Heart left ventricle (tissue), 16 donors: ENCODE results near the gene PHF3. TPM values are rescaled to one million over a fixed set of nuclear protein-coding genes. Genes with fewer than 3 reads are reported as not detected.
A peak's percentile ranks its signal among the peaks of the same experiment; 100 is the strongest.

Source experiments
- ATAC-seq, 4 donors: fragments of 200-7000 bp; cut with Tn5 transposase; one replicate each; pipeline ENCODE4 v1.9.1; 2020 to 2022; ENCODE audit warnings: moderate library complexity in 4 of 4, mild to moderate bottlenecking in 3 of 4, moderate number of reproducible peaks in 1 of 4
- DNase-seq, 5 donors: peaks; one replicate each; pipeline ENCODE4 v3.0.0-alpha.2; 2020
- H3K27ac ChIP-seq, 12 donors: fragments of 200-600 bp; sonication (generic) in 4 of 12; one replicate each; pipeline versions ENCODE4 v1.5.0 to v1.8.0; 2016 to 2022; ENCODE audit warnings: mild to moderate bottlenecking in 2 of 12
- H3K27me3 ChIP-seq, 9 donors: fragments of 200-600 bp; sonication (generic) in 2 of 9; one replicate each; pipeline versions ENCODE4 v1.5.1 to v1.8.0; 2016 to 2022; ENCODE audit warnings: mild to moderate bottlenecking in 3 of 9
- H3K36me3 ChIP-seq, 9 donors: fragments of 200-600 bp; sonication (generic) in 2 of 9; one replicate each; pipeline versions ENCODE4 v1.5.0 to v1.8.0; 2018 to 2022; ENCODE audit warnings: mild to moderate bottlenecking in 2 of 9
- H3K4me1 ChIP-seq, 12 donors: fragments of 200-600 bp; sonication (generic) in 4 of 12; one replicate each; pipeline versions ENCODE4 v1.5.0 to v1.8.0; 2016 to 2022; ENCODE audit warnings: mild to moderate bottlenecking in 3 of 12
- H3K4me3 ChIP-seq, 12 donors: fragments of 200-600 bp; sonication (generic) in 4 of 12; one replicate each; pipeline versions ENCODE4 v1.5.0 to v1.8.0; 2017 to 2022; ENCODE audit warnings: mild to moderate bottlenecking in 9 of 12, moderate library complexity in 4 of 12
- H3K9me3 ChIP-seq, 12 donors: fragments of 200-600 bp; sonication (generic) in 4 of 12; one replicate each; pipeline versions ENCODE4 v1.5.0 to v1.8.0; 2016 to 2022; ENCODE audit warnings: mild to moderate bottlenecking in 1 of 12
- POLR2A ChIP-seq, 2 donors: fragments of 450-650 bp; IDR thresholded peaks; one replicate each; pipeline ENCODE4 v1.6.1; 2017; ENCODE audit warnings: antibody characterized with exemption in 2 of 2, mild to moderate bottlenecking in 2 of 2, moderate library complexity in 2 of 2
- WGBS, 4 donors: extraction: QIAGEN DNeasy Blood & Tissue Kit in 2 of 4; methylation state at CpG; one replicate each; pipeline versions ENCODE4 v1.1.5 to v1.1.7; 2013 to 2018; 5-methylcytosine and 5-hydroxymethylcytosine counted together
- intact Hi-C, 10 donors: fragments of 100-400 bp; cut with DNase I; formaldehyde crosslinking; loops; one replicate each; pipeline versions ENCODE4 v1.11.1 to v1.14.2; 2022
- polyA plus RNA-seq, 2 donors: library from polyadenylated mRNA; stranded (reverse); fragments of 200-250 nt; gene quantifications; one replicate each; pipeline ENCODE4 v1.2.3, GENCODE V29; 2013
- total RNA-seq, 9 donors: library from RNA; depleted of rRNA in 2 of 9; stranded (reverse); fragments of >200 nt in 2 of 9; fragmentation: NEBNext Ultra II Directional in 3 of 9; extraction: Animal tissue kit (Norgen Biotek cat#: 25700) in 3 of 9; gene quantifications; one replicate each; pipeline versions ENCODE4 v1.1.0 to v1.2.4, GENCODE V29; 2016 to 2023
- TF ChIP-seq, protein P1 (sequence below), 12 donors: fragments of 200-600 bp; sonication (generic) in 4 of 12; IDR thresholded peaks; one replicate each; pipeline versions ENCODE4 v1.5.0 to v1.8.0; 2018 to 2022; ENCODE audit warnings: antibody characterized with exemption in 12 of 12, mild to moderate bottlenecking in 5 of 12
- donor health status: ischemic (EF 13 %, LVEDD 7.1; RV severe dilation, severe dysfunction).
- donor health status: healthy with polysubstance abuse.
- donor health status: DM: no; HTN: yes; CAD: no.
- donor health status: DM: no; HTN: no; CAD: no.
- donor health status: ischemic (EF 25% LVEDD 6.9; RV normal size, moderate dysfunction).
- donor health status: ischemic (EF 25% LVEDD 5.7; RV mildly dilated, moderate dysfunction).
- donor health status: healthy.
- donor health status: DM: yes; HTN: yes; CAD: no.
- donor health status: ischemic (EF 35%, LVEDD 5.7; RV mildly dilated, moderate dysfunction).
- donor health status: nonischemic (EF 11% LVEDD 7.7; RV severe dilation, severe dysfunction).
- donor health status: DM: yes; HTN: yes; CAD: no.
- donor health status: PGD.
- donor health status: ischemic (EF 29% LVEDD 5.4; RV normal size, mild dysfunction).
- donor health status: nonischemic (EF 23%, LVEDD 6.1; RV moderate dilation, normal function).

Gene PHF3
- total and polyA plus RNA-seq, 11 donors: 5.3 to 53.5 (median 34.0) TPM

DNA sequence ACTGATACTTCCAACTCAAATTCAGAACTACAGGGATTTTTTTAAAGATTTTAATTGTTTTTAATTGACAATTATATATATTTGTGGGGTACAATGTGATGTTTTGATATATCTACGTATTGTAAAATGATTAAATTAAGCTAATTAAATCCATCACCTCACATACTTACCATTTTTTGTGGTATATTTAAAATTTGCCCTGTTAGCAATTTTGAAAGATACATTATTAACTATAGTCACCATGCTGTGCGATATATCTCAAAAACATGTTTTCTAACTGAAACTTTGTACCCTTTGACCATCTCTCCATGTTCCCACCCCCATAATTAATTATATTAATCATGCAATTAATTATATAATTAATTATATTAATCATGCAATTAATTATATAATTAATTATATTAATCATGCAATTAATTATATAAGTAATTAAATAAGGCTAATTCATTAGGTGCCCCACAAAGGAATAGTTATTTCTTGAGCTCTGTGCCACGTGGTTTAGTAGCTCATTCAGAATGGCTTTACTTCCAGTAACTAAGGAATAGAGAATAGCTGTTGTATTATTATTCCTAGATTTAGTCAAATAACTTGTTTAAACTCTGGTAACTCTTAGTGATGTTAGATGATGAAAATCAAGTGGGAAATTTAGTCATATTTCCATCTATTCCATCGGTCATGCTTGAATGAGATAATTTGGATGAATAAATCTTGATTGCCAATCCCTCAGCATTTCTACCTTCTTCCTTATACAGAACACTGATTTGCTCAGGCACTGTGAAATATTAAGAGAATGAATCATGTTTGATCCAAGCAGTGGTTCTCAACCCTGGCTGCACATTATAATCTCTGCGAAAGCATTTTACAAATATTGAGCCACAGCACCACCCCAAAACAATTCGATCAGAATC lies 38.2 kb upstream of the PHF3 start:
- 60 to 63% (median 62%) methylated on average over 6 of the region's 6 CpGs for WGBS, 4 donors
- no peak for ATAC-seq

DNA sequence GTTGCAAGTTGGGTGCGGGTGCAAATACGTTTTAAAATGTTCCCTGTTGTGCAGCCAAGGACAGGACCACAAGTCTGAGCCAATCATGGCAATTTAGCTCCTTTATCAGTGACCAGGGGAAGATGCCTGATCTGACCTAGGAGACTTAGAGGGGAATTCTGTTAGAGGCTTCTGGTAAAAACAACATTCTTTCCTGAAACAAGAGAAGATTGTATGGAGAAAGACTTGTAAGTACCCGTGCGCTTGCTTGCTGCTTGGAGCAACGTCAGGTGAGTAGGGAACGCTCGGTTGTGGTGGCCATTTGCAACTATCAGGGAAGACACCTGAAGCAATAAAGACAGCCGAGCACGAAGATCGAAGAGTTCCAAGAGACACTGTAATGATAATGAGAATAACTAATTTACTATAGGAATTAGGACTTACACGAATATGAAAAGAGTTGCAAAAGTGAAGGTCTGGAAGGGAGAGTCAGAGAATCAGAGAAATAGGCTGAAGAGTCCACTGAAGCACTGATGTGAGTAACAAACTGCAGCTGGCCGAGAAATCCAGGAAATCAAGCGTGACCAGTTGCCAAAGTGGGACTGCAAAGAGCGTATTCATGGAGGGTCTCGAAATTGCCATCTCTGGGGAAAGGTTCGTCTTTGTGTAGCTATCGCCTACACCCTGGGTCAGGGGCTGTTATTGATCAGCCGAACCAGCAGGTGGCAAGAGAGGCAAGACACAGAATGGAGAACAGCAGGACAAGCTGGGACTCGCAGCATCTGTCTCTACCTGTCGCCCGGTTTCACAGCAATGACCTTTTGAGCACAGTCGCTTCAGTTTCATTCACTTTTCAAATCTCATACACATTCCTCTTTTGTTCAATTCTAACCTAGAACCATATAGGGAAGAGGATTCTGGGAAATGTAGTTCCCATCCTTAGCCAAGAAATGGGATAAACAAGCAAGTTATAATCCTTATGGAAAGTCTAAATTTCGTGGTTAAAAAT lies 37.3 kb upstream of the PHF3 start:
- ATAC-seq: peak; percentile 87 to 97 (median 92)
- H3K27me3 ChIP-seq: peaks cover 0 to 3% (median 0%) of the 10 kb centered on the region in 9 donors
- H3K36me3 ChIP-seq: no peaks in the 10 kb centered on the region
- TF ChIP-seq, protein P1, sequence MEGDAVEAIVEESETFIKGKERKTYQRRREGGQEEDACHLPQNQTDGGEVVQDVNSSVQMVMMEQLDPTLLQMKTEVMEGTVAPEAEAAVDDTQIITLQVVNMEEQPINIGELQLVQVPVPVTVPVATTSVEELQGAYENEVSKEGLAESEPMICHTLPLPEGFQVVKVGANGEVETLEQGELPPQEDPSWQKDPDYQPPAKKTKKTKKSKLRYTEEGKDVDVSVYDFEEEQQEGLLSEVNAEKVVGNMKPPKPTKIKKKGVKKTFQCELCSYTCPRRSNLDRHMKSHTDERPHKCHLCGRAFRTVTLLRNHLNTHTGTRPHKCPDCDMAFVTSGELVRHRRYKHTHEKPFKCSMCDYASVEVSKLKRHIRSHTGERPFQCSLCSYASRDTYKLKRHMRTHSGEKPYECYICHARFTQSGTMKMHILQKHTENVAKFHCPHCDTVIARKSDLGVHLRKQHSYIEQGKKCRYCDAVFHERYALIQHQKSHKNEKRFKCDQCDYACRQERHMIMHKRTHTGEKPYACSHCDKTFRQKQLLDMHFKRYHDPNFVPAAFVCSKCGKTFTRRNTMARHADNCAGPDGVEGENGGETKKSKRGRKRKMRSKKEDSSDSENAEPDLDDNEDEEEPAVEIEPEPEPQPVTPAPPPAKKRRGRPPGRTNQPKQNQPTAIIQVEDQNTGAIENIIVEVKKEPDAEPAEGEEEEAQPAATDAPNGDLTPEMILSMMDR (IDR thresholded peaks at IDR 0.05): peak; percentile 69 to 95 (median 82)
- no peak for TF ChIP-seq POLR2A (IDR thresholded peaks at IDR 0.05)
- WGBS, 4 donors: 3 to 6% (median 5%) methylated on average over 23 of the region's 23 CpGs
- peaks cover 0 to 9% (median 0%) of the 10 kb centered on the region in 12 donors for H3K4me1 ChIP-seq
- intact Hi-C loops: loop anchor here in 9 of 10 donors (1.0 to 10.0 kb wide), 11 partner anchors 36 to 250 kb away; partner anchors contain the start of gene PHF3 (in 3 of the 9)
- H3K9me3 ChIP-seq: no peaks in the 10 kb centered on the region
- H3K4me3 ChIP-seq: peak overlapping the region; percentile 33 to 63 (median 50)
- DNase-seq: peak; percentile 57 to 66 (median 59)
- no peak overlapping the region for H3K27ac ChIP-seq

More for the DNA sequence above, 38.2 kb upstream of the PHF3 start:
- H3K27me3 ChIP-seq: peaks cover 0 to 3% (median 0%) of the 10 kb centered on the region in 9 donors
- no peak for TF ChIP-seq POLR2A (IDR thresholded peaks at IDR 0.05)
- TF ChIP-seq, protein P1 (IDR thresholded peaks at IDR 0.05): no peak
- intact Hi-C loops: loop anchor here (1.0 to 10.0 kb wide), 11 partner anchors 37 to 249 kb away; partner anchors contain the start of gene PHF3 (in 3 of the 10)
- no peaks in the 10 kb centered on the region for H3K36me3 ChIP-seq
- H3K4me1 ChIP-seq: peaks cover 0 to 9% (median 0%) of the 10 kb centered on the region in 12 donors
- no peak for DNase-seq
- H3K4me3 ChIP-seq: peak overlapping the region in 8 of 12 donors; percentile 39 to 63 (median 50)
- no peaks in the 10 kb centered on the region for H3K9me3 ChIP-seq
- H3K27ac ChIP-seq: no peak overlapping the region

DNA sequence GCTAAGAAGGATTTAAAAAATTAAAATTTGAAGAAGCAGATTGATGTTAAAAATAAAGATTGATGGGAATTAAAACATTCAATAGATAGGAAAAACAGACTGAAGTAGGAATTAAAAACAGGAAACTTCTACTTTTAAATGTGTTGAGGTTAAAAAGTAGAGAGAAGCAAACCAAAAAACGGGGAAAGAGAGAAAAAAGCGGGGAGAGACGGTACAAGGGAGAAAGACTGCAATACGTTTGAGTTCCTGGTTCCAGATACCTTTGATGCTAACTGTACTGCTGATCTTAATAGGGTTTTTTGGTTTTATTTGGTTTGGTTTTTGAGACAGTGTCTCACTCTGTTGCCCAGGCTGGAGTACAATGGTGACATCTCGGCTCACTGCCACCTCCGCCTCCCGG lies 36.4 kb upstream of the PHF3 start:
- TF ChIP-seq, protein P1 (IDR thresholded peaks at IDR 0.05): no peak
- Histone ChIP-seq H3K4me3 (no peak overlapping the region), H3K4me1 (peaks cover 0 to 9% (median 0%) of the 10 kb centered on the region in 12 donors), H3K27me3 (peaks cover 0 to 3% (median 0%) of the 10 kb centered on the region in 9 donors), H3K9me3 (no peaks in the 10 kb centered on the region), H3K36me3 (no peaks in the 10 kb centered on the region), H3K27ac (no peak overlapping the region)
- 78 to 84% (median 82%) methylated on average over 7 of the region's 7 CpGs for WGBS, 4 donors
- intact Hi-C loops: loop anchor here in 8 of 10 donors (2.0 to 10.0 kb wide), 9 partner anchors 36 to 250 kb away; partner anchors contain the start of gene PHF3 (in 3 of the 8)
- DNase-seq (no peak), ATAC-seq (no peak)
